Measurements from ENCODE around the gene CREB5. TPM values are rescaled to one million over a fixed set of nuclear protein-coding genes. Genes with fewer than 3 reads are reported as not detected.
"Not testable (repeated sequence)": the region's sequence is repeated elsewhere in the genome, so short reads cannot be mapped to it uniquely, and the experiment has no call there.

Gene CREB5
- total RNA-seq (2014; rRNA removed; shearing (Covaris generic)) = 2.9 and 3.8 TPM in 2 replicates

DNA sequence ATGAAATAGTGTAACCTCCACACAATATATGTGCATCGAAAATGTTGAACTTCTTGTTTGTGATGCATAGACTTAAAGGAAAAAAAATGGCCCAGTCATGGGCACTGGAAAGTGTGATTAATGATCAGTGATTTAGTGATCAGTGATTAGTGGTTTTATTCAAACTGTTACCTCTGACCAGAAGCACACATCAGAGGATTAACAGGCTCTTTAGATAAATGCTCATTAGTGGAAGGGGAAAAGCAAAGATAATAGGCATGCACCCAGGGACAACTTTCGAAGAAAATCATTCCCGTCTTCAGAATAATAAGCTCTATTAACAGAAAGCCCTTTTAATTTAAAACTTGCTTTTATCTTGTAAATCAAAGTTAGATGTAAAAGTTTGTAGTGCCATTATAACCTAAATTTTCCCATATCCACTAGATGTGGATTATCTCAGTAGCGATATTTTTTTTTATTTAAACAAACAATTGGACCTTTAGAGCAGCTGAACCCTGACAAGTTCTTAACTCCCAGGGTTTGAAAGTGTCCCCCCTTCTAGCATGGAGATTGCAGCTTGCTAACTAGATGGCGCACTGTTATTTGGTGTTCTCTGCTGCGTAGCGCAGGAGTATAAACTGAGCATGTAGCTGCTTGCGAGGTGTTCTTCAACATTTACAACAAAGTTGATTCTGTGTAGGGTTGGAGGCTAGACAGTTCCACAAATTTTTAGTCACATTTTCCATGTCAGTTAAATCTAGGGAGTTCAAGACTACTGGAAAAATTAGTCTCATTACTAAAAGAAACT is at the start of gene CREB5:
CREB5 (plus strand) TSS at position 643 of the 787 bp plus-strand sequence. CDS start 397 bp downstream, outside the sequence.
- peak; percentile 15 for DNase-seq (ENCODE audit: low read depth)

DNA sequence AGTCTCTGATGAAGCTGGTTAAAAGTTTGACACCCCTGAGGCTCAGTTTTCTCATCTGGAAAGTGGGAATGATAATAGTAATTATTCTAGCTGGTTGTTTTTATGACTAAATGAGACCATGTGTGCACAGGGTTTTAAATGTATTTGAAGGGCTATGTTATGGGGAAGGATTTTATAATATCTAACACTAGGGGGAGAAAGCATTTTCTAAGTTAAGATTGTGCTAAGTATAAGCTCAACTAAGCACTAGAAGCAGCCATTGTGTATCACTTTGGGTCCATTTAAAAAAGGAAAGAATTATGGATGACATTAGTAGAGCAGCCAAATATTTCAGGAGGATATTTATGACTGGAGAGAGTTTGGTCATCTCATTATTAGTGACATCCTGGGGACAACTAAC is 49.5 kb upstream of the CREB5 start:
- DNase-seq (ENCODE audit: low read depth) = peak; percentile 24

- no peak for DNase-seq (ENCODE audit: low read depth)
These were observed 48.2 kb upstream of the CREB5 start for GRCh38 chr7:28364082-28364481.

DNA sequence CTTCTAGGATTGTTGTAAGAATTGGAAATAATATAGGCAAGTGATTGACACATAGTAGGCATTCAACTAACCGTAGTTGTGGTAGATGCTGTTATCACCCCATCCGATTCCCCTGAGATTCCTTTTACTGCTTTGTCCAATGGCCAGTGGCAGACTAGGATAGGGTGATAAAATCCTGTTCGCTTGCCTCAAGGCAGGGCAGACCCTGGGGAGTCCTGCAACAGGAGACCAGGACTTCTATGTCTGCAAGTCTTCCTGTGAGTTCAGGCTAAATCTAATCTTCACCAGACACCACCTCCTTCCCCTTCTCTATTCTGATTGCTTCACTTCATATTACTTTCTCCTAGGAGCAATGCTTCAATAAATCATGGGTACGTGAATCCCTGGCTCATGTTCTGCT is 42.8 kb upstream of the CREB5 start:
- DNase-seq (ENCODE audit: low read depth) = no peak

DNA sequence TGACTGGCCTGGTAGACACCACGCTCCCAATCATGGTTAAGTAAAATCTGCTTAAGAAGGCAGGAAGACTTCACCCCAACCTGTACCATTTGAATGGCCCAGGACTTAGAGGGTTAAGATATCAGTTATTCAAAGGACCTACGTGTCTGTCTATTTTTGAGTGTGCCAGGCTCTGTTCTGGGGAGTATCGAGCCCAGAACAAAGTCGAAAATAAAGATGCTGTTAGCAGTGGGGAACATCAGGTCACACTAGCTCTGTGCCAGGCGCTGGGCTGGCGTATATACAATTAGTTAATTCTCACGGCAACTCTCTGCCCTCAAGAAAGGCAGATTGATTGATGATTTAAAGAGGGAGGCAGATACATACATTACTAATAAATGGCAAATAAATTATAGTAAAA is 40.5 kb upstream of the CREB5 start:
- DNase-seq (ENCODE audit: low read depth) = no peak

DNA sequence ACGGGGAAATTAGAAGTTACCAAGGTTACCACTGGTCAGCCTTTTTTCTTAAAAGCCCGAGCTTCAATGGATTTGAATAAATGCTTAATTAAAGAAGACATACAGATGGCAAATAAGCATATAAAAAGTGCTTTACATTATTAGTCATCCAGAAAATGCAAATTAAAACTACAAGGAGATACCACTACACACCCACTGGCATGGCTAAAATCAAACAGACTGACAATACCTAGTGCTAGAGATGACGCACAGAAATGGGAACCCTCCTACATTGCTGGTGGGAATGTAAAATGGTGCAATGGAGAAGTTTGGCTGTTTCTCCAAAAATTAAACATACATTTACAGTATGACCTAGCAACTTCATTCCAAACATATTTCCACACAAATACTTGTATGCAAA is 38.3 kb upstream of the CREB5 start:
- DNase-seq (ENCODE audit: low read depth) = no peak

DNA sequence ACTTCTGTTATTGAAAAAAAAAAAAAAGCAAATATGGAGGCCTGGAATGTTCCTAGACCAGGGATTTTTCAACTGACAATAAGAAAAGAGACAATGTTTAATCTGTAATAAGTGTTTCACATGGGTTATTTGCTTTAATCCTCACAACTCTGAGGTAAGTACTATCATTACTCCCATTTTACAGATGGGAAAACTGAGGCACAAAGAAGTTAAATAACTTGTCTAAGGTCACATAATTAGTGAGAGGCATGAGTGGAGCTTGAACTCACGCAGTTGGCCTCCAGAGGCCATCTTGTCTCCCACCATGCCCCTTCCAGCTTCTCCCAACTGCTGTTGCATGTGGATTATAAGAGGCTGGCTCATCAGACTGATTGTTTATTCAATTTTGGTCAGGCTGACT is 36.6 kb upstream of the CREB5 start:
- no peak for DNase-seq (ENCODE audit: low read depth)

- DNase-seq (ENCODE audit: low read depth) = no peak
These were observed 35.7 kb upstream of the CREB5 start for GRCh38 chr7:28376634-28377033.

- DNase-seq (ENCODE audit: low read depth) = peak; percentile 44
These were observed 33.7 kb upstream of the CREB5 start for GRCh38 chr7:28378574-28379149.

DNA sequence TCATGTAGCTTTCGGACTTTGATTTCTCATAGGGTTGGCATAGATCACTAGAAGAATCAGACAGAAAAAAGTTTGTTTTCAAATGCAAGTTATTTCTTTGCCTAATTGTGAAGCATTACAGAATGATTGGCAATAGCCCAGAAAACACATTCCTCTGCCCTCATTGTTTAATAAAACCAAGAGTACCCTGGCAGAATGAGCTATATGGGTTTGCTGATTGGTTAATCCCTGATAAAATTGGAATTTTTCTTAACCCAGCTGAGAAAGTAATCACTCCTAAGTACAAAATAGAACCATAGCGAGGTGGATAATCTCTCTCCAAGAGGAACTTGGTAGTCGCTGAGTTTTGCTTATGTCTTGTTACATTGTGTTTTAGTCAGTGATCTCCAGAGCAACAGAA is 30.9 kb upstream of the CREB5 start:
- no peak for DNase-seq (ENCODE audit: low read depth)

DNA sequence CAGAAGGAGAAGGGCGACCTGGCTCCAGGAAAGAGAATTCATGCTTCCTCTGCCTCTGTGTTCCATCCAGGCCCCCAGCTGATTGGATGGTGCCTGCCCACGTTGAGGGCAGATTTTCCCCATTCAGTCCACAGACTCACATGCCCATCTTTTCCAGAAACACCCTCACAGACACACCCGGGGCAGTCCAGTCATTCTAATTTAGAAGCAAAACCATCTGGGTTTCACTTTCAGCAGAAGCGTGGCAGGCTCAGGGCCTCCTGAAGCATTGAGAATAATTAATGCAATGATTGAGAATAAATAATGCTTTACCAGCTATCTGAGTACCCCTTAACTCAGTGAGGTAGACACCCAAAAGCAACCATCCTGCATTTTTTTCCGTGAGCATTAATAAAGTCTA is 30.2 kb upstream of the CREB5 start:
- DNase-seq (ENCODE audit: low read depth) = no peak

DNA sequence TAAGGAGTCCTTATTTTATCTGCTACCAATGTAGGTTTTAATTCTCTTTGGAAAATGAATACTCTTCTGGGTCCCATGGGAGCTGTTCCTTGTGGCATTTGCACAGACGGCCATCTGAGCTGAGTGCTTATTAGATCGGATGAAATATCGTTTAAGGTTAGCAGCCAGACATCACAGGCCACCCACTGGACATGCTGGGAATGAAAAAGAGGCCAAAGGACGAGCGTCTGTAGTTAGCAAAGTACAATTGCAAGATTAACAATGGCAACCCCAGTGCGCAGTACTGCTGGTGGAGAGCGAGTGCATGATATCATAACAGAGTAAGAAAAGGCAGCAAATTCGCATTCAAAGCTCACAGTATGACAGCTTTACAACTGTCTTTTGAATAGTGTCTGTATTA is 28.3 kb upstream of the CREB5 start:
- peak; percentile 10 for DNase-seq (ENCODE audit: low read depth)

GRCh38 chr7:28389504-28390395 is 22.6 kb upstream of the CREB5 start:
- peak; percentile 59 for DNase-seq (ENCODE audit: low read depth)

GRCh38 chr7:28390426-28390825 is 21.9 kb upstream of the CREB5 start:
- DNase-seq (ENCODE audit: low read depth) = no peak

DNA sequence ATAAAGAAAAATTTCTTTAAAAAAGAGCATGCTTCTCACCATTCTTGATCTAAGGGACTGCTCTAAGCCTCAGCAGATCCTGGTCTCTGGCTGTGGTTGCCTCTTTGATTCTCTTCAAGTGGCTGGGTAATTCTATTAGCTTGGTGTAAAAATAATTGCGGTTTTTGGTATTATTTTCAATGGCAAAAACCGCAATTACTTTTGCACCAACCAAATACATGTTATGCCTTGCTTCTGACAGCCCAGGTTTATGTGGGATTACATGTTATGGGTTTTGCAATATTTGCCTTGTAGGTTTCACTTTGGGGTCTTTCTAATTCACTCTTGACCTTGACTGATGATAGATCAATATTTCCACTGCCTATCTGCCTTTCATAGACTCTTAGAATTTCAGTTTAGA is 20.0 kb upstream of the CREB5 start:
- no peak for DNase-seq (ENCODE audit: low read depth)

DNA sequence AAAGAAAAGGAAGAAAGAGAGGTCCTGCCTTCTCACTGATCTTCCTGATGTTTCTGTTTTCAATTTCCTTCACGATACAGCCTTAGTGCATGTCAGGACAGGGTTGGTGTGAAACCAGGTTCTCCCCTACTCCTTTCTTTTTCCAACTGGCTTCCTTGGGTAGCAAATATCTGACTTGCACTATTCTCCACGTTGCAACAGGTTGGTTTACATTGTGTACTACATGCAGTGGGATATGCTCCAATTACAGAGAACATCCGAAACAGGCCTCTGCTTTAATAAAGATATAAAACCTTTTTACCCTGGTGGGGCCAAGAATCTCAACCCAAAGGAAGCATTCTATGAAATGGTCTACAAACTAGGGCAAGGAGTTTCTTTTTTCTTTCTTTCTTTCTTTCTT is 16.9 kb upstream of the CREB5 start:
- DNase-seq (ENCODE audit: low read depth) = no peak

- DNase-seq (ENCODE audit: low read depth) = no peak
These were observed 16.5 kb upstream of the CREB5 start for GRCh38 chr7:28395831-28396230.

GRCh38 chr7:28397141-28397540 is 15.2 kb upstream of the CREB5 start:
- no peak for DNase-seq (ENCODE audit: low read depth)

DNA sequence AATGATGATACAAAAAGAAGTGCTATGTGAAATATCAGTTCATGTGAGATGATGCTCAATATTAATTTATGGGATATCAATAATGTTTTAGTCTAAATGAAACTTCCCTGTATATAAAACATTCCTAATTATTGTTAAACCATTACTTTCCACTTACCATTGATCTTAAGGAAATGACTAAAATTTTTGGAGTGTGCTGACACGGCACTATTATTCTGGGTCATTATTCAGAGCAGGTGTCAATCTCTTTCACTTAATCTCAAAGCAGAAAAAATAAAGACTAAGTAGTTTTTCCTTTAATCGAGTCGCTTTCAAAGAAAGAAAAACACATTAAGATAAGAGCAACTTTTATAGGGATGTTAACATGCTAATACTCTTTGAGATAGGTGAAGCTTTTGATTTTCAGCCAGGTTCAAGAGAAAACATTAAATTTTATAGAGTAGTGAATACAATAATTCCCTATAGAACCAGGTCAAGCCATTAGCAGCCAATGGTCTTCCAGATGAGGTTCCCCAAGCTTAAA is 11.4 kb upstream of the CREB5 start:
- no peak for DNase-seq (ENCODE audit: low read depth)

DNA sequence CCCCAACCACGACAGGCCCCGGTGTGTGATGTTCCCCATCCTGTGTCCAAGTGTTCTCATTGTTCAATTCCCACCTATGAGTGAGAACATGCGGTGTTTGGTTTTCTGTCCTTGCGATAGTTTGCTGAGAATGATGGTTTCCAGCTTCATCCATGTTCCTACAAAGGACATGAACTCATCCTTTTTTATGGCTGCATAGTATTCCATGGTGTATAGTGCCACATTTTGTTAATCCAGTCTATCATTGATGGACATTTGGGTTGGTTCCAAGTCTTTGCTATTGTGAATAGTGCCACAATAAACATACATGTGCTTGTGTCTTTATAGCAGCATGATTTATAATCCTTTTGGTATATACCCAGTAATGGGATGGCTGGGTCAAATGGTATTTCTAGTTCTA is 10.8 kb upstream of the CREB5 start:
- not testable (repeated sequence) for DNase-seq (ENCODE audit: low read depth)

DNA sequence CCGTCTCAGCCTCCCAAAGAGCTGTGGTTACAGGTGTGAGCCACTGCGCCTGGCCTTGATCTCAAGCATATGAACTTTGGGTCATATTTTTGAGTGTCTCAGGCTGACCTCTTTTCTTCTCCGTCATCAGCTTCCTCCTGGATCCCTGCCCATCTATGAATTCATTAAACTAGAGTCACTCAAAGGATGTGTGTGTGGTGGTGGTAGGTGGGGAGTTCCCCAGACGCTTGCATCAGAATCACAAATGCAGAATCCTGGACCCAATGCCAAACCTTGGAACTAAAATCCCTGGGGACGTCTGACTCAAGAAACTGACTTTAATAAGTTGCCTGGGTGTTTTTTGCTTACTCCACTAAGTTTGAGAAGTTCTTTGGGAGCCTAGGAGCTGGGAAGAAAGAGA is 6.7 kb upstream of the CREB5 start:
- DNase-seq (ENCODE audit: low read depth) = peak; percentile 78

DNA sequence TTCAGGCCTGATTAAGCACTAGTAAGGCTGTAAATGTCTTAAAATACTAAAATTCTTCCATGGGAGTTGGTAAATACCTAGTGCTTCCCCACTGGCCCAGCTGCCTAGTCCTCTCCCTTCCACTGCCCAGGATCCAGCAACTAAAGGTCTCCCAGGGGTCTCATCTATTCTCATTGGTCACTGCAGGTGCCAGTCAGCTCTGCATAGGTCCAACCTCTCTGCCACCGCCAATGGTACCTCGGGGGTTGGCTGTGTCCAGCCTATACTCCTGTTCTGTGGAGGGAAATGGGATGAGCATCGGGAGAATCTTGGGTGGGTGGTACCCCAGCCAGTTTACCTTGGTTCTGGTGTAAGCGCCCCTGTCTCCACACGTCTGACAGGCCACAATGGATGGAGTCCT is 6.1 kb upstream of the CREB5 start:
- peak; percentile 20 for DNase-seq (ENCODE audit: low read depth)
